ENCODE data around the gene ATP13A4. TPM values are rescaled to one million over a fixed set of nuclear protein-coding genes. Genes with fewer than 3 reads are reported as not detected.

ATP13A4 gene
- total RNA-seq, 1 donor from 2014 or later = not detected

GRCh38 chr3:193586526-193586925 lies 31.8 kb upstream of the ATP13A4 start:
- DNase-seq (ENCODE audit: low spot score in 2 of 2) = no peak
- no peak for TF ChIP-seq CTCF (IDR thresholded peaks at IDR 0.05)
- Histone ChIP-seq H3K4me3 (no peak overlapping the region), H3K36me3 (no peaks in the 10 kb centered on the region), H3K4me1 (no peaks in the 10 kb centered on the region), H3K9me3 (no peaks in the 10 kb centered on the region), H3K27me3 (no peaks in the 10 kb centered on the region), H3K27ac (no peak overlapping the region)
- intact Hi-C loops (cut with DNase I) = no loop called here

DNA sequence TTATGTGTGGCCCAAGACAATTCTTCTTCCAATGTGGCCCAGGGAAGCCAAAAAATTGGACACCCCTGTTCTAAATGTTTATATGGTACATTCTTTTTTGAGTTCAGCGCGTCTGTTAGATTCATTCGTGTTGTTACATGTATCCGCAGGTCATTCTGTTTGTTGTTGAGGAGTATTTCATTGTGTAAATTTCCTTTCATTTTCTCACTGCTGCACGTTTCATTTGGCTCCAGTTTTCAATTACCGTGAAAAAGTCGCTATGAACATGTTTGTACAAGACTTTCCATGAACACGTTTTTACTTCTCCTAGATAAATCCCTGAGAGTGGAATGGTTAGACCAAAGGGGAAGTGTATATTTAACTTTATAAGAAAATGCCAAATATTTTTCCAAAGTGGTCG lies 30.8 kb upstream of the ATP13A4 start:
- Histone ChIP-seq H3K36me3 (no peaks in the 10 kb centered on the region), H3K27ac (no peak overlapping the region), H3K4me1 (no peaks in the 10 kb centered on the region), H3K9me3 (no peaks in the 10 kb centered on the region), H3K27me3 (no peaks in the 10 kb centered on the region), H3K4me3 (no peak overlapping the region)
- TF ChIP-seq CTCF (IDR thresholded peaks at IDR 0.05) = no peak
- intact Hi-C loops (cut with DNase I) = no loop called here
- DNase-seq (ENCODE audit: low spot score in 2 of 2) = no peak

- TF ChIP-seq CTCF (IDR thresholded peaks at IDR 0.05) = no peak
- Histone ChIP-seq H3K4me1 (no peaks in the 10 kb centered on the region), H3K27ac (no peak overlapping the region), H3K27me3 (no peaks in the 10 kb centered on the region), H3K4me3 (no peak overlapping the region), H3K9me3 (no peaks in the 10 kb centered on the region), H3K36me3 (no peaks in the 10 kb centered on the region)
- intact Hi-C loops (cut with DNase I) = loop anchor here (5.0 kb wide), 1 partner anchor 1007 kb away; no protein-coding TSS in a partner anchor
- no peak for DNase-seq (ENCODE audit: low spot score in 2 of 2)
Observed at GRCh38 chr3:193574488-193575070, 19.9 kb upstream of the ATP13A4 start.

GRCh38 chr3:193573403-193574191 lies 18.9 kb upstream of the ATP13A4 start:
- TF ChIP-seq CTCF (IDR thresholded peaks at IDR 0.05) = no peak
- Histone ChIP-seq H3K27ac (no peak overlapping the region), H3K4me1 (no peaks in the 10 kb centered on the region), H3K36me3 (no peaks in the 10 kb centered on the region), H3K27me3 (no peaks in the 10 kb centered on the region), H3K9me3 (no peaks in the 10 kb centered on the region), H3K4me3 (no peak overlapping the region)
- intact Hi-C loops (cut with DNase I) = loop anchor here (2.0 to 5.0 kb wide), 2 partner anchors 757 to 1006 kb away; no protein-coding TSS in a partner anchor
- DNase-seq (ENCODE audit: low spot score in 2 of 2) = no peak

DNA sequence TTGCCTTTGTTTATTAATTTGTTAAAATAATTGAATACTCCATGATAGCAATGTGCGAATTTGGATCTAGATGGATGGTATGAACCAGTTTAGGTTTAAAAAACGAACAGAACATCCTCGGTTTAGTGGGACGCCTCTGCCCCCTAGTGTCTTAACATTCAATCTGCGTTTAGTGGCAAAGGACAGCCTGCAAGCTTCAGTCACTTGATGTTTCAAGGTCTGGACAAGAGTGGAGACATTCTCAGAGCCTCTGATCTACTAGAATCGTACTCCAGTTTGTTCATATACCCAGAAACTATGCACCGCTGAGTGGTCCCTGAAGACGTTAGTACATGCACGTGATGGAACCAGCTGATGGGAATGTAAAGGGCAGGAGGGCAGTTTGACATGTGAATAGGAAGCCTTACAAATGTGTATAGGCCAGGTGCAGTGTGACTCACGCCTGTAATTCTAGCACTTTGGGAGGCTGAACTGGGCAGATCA lies 17.8 kb upstream of the ATP13A4 start:
- H3K4me1 ChIP-seq = no peaks in the 10 kb centered on the region
- no peaks in the 10 kb centered on the region for H3K36me3 ChIP-seq
- no peaks in the 10 kb centered on the region for H3K9me3 ChIP-seq
- H3K27me3 ChIP-seq = no peaks in the 10 kb centered on the region
- peak; percentile 25 to 64 (median 61) for TF ChIP-seq CTCF (IDR thresholded peaks at IDR 0.05)
- H3K4me3 ChIP-seq = no peak overlapping the region
- no peak for DNase-seq (ENCODE audit: low spot score in 2 of 2)
- intact Hi-C loops (cut with DNase I) = loop anchor here (2.0 to 5.0 kb wide), 2 partner anchors 756 to 1005 kb away; no protein-coding TSS in a partner anchor
- H3K27ac ChIP-seq = no peak overlapping the region
